Ovary (tissue), 9 donors: ENCODE measurements around the gene SLC1A1. TPM values are rescaled to one million over a fixed set of nuclear protein-coding genes. Genes with fewer than 3 reads are reported as not detected.

Experiments
- DNase-seq, 5 donors: peaks; one replicate each; pipeline ENCODE4 v3.0.0-alpha.2; 2019 to 2020
- H3K27ac ChIP-seq, 2 donors: fragments of 200-600 bp; one replicate each; pipeline versions ENCODE4 v1.5.1 to v1.8.0; 2019 to 2022
- H3K27me3 ChIP-seq: fragments of 200-600 bp; one replicate; pipeline ENCODE4 v1.8.0; 2022
- H3K36me3 ChIP-seq: fragments of 200-600 bp; sonication (generic); one replicate; pipeline ENCODE4 v1.5.1; 2019
- H3K4me1 ChIP-seq: one replicate; pipeline ENCODE4 v1.8.1; 2013; ENCODE audit warnings: mild to moderate bottlenecking, moderate library complexity; ENCODE audit not compliant: insufficient read depth
- H3K4me3 ChIP-seq: fragments of 200-600 bp; sonication (generic); one replicate; pipeline ENCODE4 v1.5.1; 2017
- H3K9me3 ChIP-seq, 2 donors: fragments of 200-600 bp in 1 of 2; sonication (generic) in 1 of 2; one replicate each; pipeline versions ENCODE4 v1.5.1 to v1.8.1; 2013 to 2019; ENCODE audit warnings: mild to moderate bottlenecking in 1 of 2, moderate library complexity in 1 of 2
- CTCF ChIP-seq, 3 donors: fragments of 450-650 bp in 2 of 3; fragments of 200-600 bp in 1 of 3; IDR thresholded peaks; one replicate each; pipeline versions ENCODE4 v1.5.1 to v1.8.0; 2016 to 2022; ENCODE audit warnings: antibody characterized with exemption in 3 of 3, mild to moderate bottlenecking in 1 of 3
- EP300 ChIP-seq: sonication (generic); formaldehyde crosslinking; IDR thresholded peaks from one replicate; pipeline ENCODE4 v1.6.1; 2017; ENCODE audit warnings: antibody characterized with exemption
- POLR2A ChIP-seq: fragments of 450-650 bp; IDR thresholded peaks from one replicate; pipeline ENCODE4 v1.6.1; 2017; ENCODE audit warnings: antibody characterized with exemption, mild to moderate bottlenecking, moderate library complexity
- WGBS, 3 donors: extraction: QIAGEN DNeasy Blood & Tissue Kit in 1 of 3; methylation state at CpG; one replicate each; pipeline versions ENCODE4 v1.1.5 to v1.1.7; 2013 to 2017; 5-methylcytosine and 5-hydroxymethylcytosine counted together
- intact Hi-C, 4 donors: fragments of 100-400 bp; cut with DNase I; formaldehyde crosslinking; loops; one replicate each; pipeline versions ENCODE4 v1.11.0 to v1.15.1; 2022 to 2023
- polyA plus RNA-seq, 2 donors: library from polyadenylated mRNA; stranded (reverse); fragments of 200-250 nt in 1 of 2; fragments of 350-450 nt in 1 of 2; fragmentation: Illumina TruSeq in 1 of 2; extraction: RNeasy Lipid Tissue Mini Kit (QIAGEN cat#74804) in 1 of 2; gene quantifications; one replicate each; pipeline ENCODE4 v1.2.3, GENCODE V29; 2013 to 2014
- total RNA-seq, 7 donors: library from RNA; depleted of rRNA in 2 of 7; stranded (reverse); fragments of >200 nt in 2 of 7; fragmentation: NEBNext Ultra II Directional in 3 of 7; extraction: Animal tissue kit (Norgen Biotek cat#: 25700) in 3 of 7; gene quantifications; one replicate each; pipeline versions ENCODE4 v1.1.0 to v1.2.4, GENCODE V29; 2016 to 2023
- donor health status: DM: no; HTN: no; CAD: no; lungs with moderate emphysema.
- donor health status: DM: no; HTN: no; CAD: no.
- donor health status: Bipolar disorder and iron deficiency.
- donor health status: DM: yes; HTN: yes; CAD: no.
- donor health status: DM: no; HTN: no; CAD: no.
- donor health status: DM: yes; HTN: yes; CAD: no.

Gene SLC1A1
- total and polyA plus RNA-seq, 9 donors = 0.76 to 3.1 (median 1.6) TPM

- Histone ChIP-seq H3K27ac (no peak overlapping the region), H3K27me3 (no peaks in the 10 kb centered on the region), H3K9me3 (no peaks in the 10 kb centered on the region), H3K4me3 (no peak overlapping the region), H3K36me3 (no peaks in the 10 kb centered on the region), H3K4me1 (peaks cover 2% of the 10 kb centered on the region)
- TF ChIP-seq CTCF (IDR thresholded peaks at IDR 0.05) (no peak), POLR2A (no peak), EP300 (no peak)
- intact Hi-C loops = no loop called here
- WGBS, 3 donors = 76 to 81% (median 76%) methylated on average over 2 of the region's 2 CpGs
- no peak for DNase-seq
Measured at GRCh38 chr9:4494332-4494731, 4.1 kb downstream of the SLC1A1 start.

- 93 to 95% (median 94%) methylated on average over 7 of the region's 7 CpGs for WGBS, 3 donors
- Histone ChIP-seq H3K4me3 (no peak overlapping the region), H3K36me3 (no peaks in the 10 kb centered on the region), H3K9me3 (no peaks in the 10 kb centered on the region), H3K27me3 (no peaks in the 10 kb centered on the region), H3K4me1 (peaks cover 2% of the 10 kb centered on the region), H3K27ac (no peak overlapping the region)
- no peak for DNase-seq
- intact Hi-C loops = no loop called here
- TF ChIP-seq POLR2A (no peak), CTCF (IDR thresholded peaks at IDR 0.05) (no peak), EP300 (no peak)
Measured at GRCh38 chr9:4494806-4495205, 4.5 kb downstream of the SLC1A1 start.

- intact Hi-C loops = no loop called here
- Histone ChIP-seq H3K27ac (no peak overlapping the region), H3K27me3 (no peaks in the 10 kb centered on the region), H3K4me3 (no peak overlapping the region), H3K9me3 (no peaks in the 10 kb centered on the region), H3K4me1 (peaks cover 2% of the 10 kb centered on the region), H3K36me3 (no peaks in the 10 kb centered on the region)
- WGBS, 3 donors = 75 to 83% (median 78%) methylated on average over 4 of the region's 4 CpGs
- no peak for TF ChIP-seq POLR2A
- TF ChIP-seq CTCF (IDR thresholded peaks at IDR 0.05) = no peak
- no peak for TF ChIP-seq EP300
- DNase-seq = no peak
Measured at GRCh38 chr9:4495537-4495936, 5.3 kb downstream of the SLC1A1 start.

GRCh38 chr9:4496497-4496896, 6.2 kb downstream of the SLC1A1 start:
- WGBS, 3 donors = 82 to 90% (median 88%) methylated on average over 2 of the region's 2 CpGs
- DNase-seq = no peak
- intact Hi-C loops = no loop called here
- no peaks in the 10 kb centered on the region for H3K4me1 ChIP-seq
- no peaks in the 10 kb centered on the region for H3K9me3 ChIP-seq
- no peaks in the 10 kb centered on the region for H3K27me3 ChIP-seq
- H3K27ac ChIP-seq = no peak overlapping the region
- TF ChIP-seq EP300 = no peak
- no peak for TF ChIP-seq CTCF (IDR thresholded peaks at IDR 0.05)
- no peak overlapping the region for H3K4me3 ChIP-seq
- no peaks in the 10 kb centered on the region for H3K36me3 ChIP-seq

- Histone ChIP-seq H3K4me1 (no peaks in the 10 kb centered on the region), H3K4me3 (no peak overlapping the region), H3K27me3 (no peaks in the 10 kb centered on the region), H3K9me3 (no peaks in the 10 kb centered on the region), H3K27ac (no peak overlapping the region), H3K36me3 (no peaks in the 10 kb centered on the region)
- intact Hi-C loops = no loop called here
- no peak for DNase-seq
- WGBS, 3 donors = 0 to 11% (median 10%) methylated on average over 1 of the region's 1 CpG
- TF ChIP-seq CTCF (IDR thresholded peaks at IDR 0.05) (no peak), POLR2A (no peak), EP300 (no peak)
Measured at GRCh38 chr9:4497395-4497794, 7.1 kb downstream of the SLC1A1 start.
